GM18505 (cell line): Measurements from ENCODE around the gene NFIA.

Experiments used
- ATAC-seq: cut with Tn5 transposase; IDR thresholded peaks from one replicate; pipeline ENCODE4 v1.9.1; 2021; ENCODE audit not compliant: unreplicated experiment
- POLR2A ChIP-seq: IDR thresholded peaks from 4 replicates; pipeline ENCODE4 v1.6.1; 2011; ENCODE audit warnings: borderline replicate concordance; ENCODE audit not compliant: insufficient read depth, insufficient read length; ENCODE audit errors: extremely low read depth

The NFIA gene

DNA sequence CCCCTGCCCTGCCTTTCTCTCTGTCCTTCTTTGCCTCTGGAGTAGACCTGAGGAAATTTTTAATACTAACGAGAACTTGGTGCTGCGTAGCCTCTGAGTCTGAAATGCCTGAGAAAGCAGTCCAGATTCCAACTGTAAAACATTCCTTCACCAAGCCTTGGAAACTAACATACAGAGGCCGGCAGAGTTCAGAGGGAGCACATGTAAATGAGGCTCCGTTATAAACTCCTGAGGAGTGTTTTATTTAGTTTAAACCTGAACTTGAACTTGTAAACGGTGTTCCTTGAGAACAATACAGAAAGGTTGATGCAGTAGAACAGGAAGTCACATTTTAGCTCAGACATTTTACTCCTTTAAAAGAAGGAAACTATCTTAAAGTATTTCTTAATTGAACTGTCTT, 361.9 kb downstream of the NFIA start:
- TF ChIP-seq POLR2A: no peak
- no peak for ATAC-seq

- no peak for TF ChIP-seq POLR2A
These were observed 363.0 kb downstream of the NFIA start for GRCh38 chr1:61445269-61445825.

GRCh38 chr1:61446531-61446991, 364.2 kb downstream of the NFIA start:
- TF ChIP-seq POLR2A: no peak
- no peak for ATAC-seq

More at GRCh38 chr1:61445269-61445825, 363.0 kb downstream of the NFIA start:
- no peak for ATAC-seq

DNA sequence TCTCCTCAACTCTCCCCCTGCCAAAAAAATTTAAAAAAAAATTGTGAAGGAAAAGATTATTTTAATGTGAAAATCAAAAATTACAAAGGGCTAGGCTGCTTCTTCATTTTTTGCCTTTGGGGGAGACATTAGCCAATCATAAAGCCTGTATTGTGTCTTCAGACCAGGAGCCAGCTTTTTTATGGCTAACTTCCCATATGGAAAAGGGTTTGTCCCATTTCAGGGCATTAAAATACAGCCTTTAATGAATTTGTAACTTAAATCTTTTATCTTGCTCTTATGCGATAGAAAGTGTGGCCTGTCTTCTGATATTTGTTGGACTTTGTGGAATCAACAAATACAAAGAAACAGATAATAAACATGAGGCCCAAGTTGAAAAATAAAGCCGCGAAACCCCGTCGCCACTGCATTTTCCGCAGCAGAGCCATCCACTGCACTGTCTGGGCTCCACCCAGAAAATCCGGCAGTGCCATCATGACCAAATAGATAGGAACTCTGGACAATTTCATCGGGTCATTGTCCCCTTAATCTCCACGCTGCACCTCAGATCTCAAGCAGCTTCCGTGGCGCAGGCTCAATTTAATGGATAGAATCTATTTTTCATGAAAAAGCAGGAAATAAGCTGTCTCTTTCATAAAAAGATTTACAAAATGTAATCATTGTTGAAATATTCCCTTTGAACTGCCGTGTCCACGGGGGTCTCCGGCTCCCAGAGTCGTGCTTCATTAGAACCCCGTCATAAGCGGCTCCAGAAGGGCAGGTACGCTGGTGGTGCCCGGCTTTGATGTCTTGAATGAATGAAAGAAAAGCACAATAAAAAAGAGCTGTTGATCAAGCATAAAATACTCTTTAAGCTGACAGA, 365.0 kb downstream of the NFIA start:
- ATAC-seq: no peak

GRCh38 chr1:61447968-61448430, 365.6 kb downstream of the NFIA start:
- TF ChIP-seq POLR2A: no peak
- ATAC-seq: no peak

More for the DNA sequence above, 365.0 kb downstream of the NFIA start:
- TF ChIP-seq POLR2A: no peak

DNA sequence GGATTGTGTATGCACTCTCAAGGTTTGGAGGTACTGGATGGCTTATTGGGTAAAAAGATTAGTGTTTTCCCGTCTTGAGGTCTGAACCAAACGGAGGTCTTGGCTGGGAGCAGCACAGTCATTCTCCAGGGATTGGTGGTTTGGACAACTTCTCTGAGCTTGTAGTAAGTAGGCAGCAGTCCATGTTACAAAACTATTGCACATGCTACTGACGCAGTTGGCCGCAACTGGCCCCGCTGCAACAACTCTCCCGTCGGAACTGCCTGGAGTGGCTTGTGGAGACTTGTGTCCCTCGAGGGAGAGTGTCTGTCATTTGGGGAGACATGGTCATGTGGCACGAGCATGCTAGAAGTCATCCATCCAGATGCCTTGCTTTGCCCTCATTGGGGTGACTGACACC, 366.6 kb downstream of the NFIA start:
- no peak for ATAC-seq
- TF ChIP-seq POLR2A: no peak

DNA sequence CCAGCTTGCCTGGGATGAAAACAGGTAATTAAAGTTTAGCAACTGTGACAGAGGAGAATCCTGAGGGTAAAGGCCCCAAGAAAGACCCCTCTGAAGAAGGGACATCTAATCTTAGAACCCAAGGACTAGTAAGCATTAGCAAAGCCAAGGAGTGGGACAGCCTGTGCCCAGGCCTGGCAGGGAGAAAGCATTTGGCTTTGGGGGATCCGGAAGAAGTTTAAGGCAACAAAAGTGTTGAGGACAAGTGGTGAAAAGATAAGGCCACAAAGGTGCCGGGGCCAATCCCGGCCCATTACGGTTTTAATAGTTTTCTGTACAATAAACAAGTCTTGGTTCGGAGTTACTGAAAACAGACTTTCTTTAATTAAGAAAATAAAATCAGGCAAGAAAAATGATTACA, 367.0 kb downstream of the NFIA start:
- no peak for ATAC-seq
- TF ChIP-seq POLR2A: no peak

GRCh38 chr1:61450454-61450853, 368.1 kb downstream of the NFIA start:
- TF ChIP-seq POLR2A: no peak
- ATAC-seq: no peak

- no peak for ATAC-seq
- no peak for TF ChIP-seq POLR2A
These were observed 368.7 kb downstream of the NFIA start for GRCh38 chr1:61450872-61451571.

- no peak for TF ChIP-seq POLR2A
- no peak for ATAC-seq
These were observed 369.2 kb downstream of the NFIA start for GRCh38 chr1:61451572-61451968.

GRCh38 chr1:61452176-61453035, 370.0 kb downstream of the NFIA start:
- no peak for ATAC-seq
- no peak for TF ChIP-seq POLR2A

DNA sequence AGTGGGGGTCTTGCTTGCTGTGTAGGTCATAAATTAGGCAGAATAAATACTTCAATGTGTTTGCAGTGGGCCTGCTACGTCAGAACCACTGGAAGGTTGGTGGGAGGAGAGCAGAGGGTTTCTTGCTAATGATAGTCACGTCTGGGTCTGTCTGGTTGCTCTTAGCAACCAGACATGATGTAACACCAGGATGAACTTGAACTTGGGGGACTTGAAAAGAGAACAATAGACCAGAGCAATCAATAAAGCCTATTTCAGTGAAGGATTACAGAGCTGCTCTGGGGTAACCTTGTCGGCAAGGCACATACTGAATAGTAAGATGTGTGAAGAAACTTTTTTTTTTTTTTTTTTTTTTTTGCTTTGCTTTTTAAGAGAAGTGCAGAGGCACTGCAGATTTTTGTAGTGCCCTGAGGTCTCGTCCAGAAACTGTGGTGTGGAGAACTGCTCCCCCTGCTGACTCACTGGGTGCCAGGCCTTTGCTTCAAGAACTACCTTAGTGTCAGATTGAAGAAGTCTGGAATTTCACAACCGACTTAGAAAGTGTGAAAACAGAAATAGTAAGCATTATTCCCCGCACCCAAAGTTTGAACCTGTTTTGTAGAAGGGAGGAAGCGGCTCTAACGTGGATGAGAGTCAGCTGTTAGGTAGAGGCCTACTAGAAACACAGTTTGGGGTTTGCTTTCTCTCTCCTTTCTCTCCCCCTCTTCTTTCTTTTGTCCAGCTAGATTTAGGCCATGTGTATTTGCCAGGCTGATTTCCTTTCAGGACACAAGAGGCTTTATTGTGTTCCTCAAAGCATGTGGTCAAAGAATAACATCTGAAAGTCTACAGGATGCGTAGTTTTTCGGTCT, 371.0 kb downstream of the NFIA start:
- TF ChIP-seq POLR2A: no peak
- ATAC-seq: no peak
